HG02759 (cell line): ENCODE data around the gene ATRIP.
A peak's percentile ranks its signal among the peaks of the same experiment; 100 is the strongest.
"Not testable (repeated sequence)": the region's sequence is repeated elsewhere in the genome, so short reads cannot be mapped to it uniquely, and the experiment has no call there.

Experiments used
- ATAC-seq: cut with Tn5 transposase; IDR thresholded peaks from one replicate; pipeline ENCODE4 v1.9.1; 2021; ENCODE audit warnings: mild to moderate bottlenecking, moderate library complexity; ENCODE audit not compliant: unreplicated experiment

ATRIP gene

GRCh38 chr3:48467110-48467454, 20.5 kb downstream of the ATRIP start:
- ATAC-seq, result no peak

DNA sequence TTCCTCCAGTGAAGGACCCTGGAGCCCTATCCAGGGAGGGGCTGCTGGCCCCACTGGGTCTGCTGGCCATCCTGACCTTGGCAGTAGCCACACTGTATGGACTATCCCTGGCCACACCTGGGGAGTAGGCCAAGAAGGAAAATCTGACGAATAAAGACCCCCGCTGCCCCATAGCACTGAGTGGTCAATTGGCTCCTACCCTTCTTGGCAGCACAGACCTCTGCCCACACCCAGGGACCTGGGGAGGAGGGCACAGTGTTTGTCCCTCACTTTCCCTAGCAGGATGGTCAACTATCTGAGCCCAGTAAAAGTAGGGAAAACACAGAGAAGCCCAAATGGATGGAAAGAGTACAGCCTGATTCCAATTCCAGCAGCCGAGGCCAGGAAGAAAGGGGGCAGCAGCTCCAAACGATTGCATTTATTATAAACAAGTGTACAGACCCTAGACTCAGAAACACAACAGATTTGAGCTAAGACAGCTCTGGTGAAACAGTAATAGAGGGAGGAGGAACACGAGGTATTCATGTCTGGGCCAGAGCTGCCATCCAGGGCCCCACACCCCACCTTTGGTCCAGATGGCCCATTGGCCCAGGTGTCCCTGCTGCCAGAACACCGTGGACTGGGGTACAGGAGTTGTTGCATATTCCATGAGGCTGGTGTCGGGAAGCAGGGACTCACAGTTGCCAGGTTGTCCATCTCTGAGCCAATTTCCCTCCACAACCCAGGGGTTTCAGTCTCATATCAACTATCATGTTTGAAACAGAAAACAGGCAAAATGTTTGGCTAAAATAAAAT, 21.1 kb downstream of the ATRIP start:
- no peak for ATAC-seq

DNA sequence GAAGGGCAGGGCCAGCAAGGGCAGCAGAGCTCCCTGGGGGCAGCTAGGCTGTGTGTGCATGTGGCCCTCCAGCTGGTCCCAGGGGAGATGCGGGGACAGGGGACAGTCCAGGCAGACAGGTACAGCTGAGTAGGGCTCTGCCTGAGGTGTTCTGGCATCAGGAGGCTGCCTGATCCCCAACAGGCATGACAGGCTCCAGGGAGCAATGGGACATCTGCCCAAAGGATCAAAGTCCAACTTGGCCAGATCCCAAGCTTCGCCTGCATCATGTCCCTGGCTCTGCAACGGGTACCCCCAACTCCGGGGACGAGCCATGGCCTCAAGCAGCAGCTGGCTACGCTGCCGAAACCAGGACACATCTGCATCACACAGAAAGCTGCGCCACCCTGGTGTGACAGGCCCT, 21.8 kb downstream of the ATRIP start:
- no peak for ATAC-seq

DNA sequence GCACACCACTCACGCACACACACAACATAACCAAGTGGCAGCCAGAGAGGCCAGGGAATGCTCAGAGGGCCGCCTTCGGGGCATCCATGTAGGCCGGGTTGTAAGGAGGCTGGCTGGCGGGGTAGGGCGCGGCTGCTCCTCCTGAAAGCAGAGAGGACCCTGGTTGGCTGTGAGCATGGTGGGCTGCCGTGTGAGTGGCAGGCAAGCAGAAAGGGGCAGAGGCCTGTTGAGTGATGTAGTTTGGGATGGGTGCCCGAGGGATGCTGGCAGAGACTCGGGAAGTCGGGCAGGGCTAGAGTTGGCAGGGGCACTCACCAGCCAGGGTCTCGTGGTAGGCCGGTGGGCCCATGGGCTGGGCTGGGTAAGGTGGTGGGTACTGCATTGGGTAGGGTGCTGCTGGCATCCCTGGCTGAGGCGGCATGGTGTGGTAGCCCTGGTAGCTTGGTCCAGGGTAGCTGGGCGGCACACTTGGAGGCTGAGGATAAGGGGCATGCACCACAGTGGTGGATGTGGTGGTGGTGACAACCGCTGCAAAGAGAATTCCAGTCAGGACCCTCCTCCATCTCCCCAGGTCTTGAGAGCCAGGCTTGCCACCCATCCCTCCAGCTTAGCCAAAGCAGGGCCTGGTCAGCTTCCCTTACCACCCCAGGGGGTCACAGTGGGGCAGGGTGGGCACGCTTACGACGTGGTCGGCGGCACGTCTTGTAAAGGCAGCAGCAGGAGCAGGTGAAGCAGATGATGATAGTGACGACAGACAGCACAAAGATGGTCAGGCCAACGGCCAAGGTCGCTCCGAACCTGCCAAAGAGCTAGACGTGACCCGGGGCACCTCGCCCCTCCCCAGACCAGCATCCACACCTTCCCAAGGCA, 22.7 kb downstream of the ATRIP start:
- no peak for ATAC-seq

DNA sequence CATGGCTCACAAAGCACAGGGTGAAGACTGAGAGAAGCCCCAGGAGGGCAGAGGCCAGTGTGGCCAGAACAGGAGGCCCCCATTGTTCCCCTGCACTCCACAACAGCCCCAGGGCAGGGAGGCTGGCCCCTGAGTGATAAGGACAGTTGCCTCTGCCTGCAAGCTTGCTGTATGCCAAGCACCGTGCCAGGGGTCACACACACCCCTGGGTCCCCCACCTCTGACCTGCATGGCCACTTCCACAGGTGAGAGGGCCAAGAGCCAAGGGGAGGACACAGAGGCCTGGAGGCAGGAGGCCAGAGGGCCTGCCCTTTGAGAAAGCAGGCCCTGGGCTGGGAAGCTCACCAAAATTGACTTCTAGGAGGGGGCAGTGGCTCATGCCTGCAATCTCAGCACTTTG, 23.7 kb downstream of the ATRIP start:
- ATAC-seq, result no peak

GRCh38 chr3:48472673-48472922, 26.1 kb downstream of the ATRIP start:
- no peak for ATAC-seq

GRCh38 chr3:48472923-48473616, 26.5 kb downstream of the ATRIP start:
- peak; percentile 86 for ATAC-seq

- no peak for ATAC-seq
These were observed 27.0 kb downstream of the ATRIP start for GRCh38 chr3:48473617-48473952.

DNA sequence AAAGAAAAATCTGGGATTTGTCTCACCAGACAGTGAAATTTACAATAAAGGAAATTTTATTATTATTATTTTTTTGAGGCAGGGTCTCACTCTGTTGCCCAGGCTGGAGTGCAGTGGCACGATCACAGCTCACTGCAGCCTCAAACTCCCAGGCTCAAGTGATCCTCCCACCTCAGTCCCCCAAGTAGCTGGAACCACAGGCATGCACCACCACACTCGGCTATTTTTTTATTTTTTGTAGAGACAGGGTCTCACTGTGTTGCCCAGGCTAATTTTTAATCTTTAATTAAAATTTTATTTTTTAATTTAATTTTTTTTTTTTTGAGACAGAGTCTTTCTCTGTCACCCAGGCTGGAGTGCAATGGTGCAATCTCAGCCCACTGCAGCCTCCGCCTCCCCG, 27.5 kb downstream of the ATRIP start:
- ATAC-seq, result not testable (repeated sequence)

- ATAC-seq, result no peak
These were observed 28.1 kb downstream of the ATRIP start for GRCh38 chr3:48474619-48475018.

GRCh38 chr3:48475188-48475587, 28.7 kb downstream of the ATRIP start:
- no peak for ATAC-seq

DNA sequence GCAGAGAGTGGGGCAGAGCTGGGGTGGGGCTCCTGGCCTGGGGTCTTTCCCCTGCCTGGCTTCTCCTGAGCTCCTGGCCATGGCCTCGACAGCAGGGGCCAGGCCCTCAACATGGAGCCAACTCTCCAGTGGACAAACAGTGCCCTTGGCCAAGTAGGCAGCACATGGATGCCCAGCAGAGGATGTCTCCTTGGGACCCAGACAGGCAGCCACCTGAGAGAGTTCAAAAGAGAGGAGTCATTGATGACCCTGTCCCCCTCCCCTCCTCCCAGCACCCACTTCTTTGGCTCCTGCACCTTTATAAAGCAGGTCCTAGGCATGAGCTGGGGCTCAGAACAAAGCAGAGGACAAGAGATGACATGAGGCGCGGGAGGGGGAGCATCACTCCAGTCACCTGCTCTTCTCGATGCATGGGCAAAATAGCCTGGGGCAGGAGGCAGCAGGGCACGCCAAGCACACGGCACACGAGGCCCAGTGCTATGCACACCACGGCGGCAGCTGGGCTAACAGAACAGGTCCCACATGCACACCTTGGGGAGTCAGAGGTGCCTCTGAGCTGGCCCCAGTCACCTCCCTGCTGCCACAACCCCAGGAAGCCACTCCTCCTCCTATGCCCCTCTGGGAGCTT, 30.0 kb downstream of the ATRIP start:
- ATAC-seq, result no peak

GRCh38 chr3:48477959-48478520, 31.5 kb downstream of the ATRIP start:
- no peak for ATAC-seq

DNA sequence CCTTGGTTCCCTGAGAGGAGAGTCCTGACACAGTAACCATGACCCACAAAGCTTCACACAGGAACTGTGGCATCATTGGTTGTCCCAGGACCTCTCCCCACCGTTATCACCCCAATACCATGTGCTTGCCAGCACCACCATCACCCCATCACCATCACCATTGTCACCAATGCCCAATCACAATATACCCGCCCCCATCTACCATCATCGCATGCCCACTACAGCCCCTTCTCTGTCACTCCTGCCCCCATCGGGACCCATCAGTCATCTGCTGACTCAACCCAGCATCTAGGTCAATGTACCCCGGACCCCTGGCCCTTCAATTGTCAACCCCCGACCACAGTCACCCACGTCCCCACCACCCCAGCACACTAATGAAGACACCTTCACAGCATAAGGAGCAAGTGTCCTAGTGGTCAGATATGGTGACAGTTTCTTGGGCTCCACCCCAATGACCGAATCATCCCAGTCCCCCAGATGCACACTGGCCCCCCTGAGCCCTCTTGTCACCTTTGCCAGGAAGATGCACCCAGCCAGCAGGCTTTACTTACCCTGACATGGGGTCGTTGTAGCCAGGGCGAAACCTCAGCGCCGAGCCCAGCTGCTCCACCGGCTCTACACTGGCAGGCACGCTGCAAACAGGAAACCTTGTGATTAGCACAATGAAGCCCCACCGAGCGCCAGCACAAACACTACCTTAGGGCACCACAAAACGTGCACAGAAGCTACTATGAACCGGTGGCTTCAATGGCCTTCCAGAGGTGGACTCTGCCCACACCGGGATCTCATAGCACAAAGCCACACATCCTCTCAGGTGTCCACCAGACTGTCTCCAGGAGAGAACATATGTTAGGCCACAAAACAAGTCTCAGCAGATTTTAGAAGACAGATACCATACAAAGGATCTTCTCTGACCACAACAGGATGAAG, 32.4 kb downstream of the ATRIP start:
- peak; percentile 52 for ATAC-seq

GRCh38 chr3:48480891-48481290, 34.4 kb downstream of the ATRIP start:
- ATAC-seq, result not testable (repeated sequence)

DNA sequence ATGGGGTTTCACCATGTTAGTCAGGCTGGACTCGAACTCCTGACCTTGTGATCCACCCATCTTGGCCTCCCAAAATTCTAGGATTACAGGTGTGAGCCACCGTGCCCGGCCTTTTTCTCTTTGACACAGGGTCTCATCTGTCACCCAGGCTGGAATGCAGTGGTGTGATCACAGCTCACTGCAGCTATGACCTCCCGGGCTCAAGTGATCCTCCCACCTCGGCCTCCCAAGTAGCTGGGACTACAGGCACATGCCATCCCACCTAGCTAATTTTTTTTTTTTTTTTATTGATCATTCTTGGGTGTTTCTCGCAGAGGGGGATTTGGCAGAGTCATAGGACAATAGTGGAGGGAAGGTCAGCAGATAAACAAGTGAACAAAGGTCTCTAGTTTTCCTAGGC, 36.3 kb downstream of the ATRIP start:
- ATAC-seq, result not testable (repeated sequence)

GRCh38 chr3:48486952-48487351, 40.4 kb downstream of the ATRIP start:
- no peak for ATAC-seq

GRCh38 chr3:48492461-48493202, 46.1 kb downstream of the ATRIP start:
- ATAC-seq, result no peak

DNA sequence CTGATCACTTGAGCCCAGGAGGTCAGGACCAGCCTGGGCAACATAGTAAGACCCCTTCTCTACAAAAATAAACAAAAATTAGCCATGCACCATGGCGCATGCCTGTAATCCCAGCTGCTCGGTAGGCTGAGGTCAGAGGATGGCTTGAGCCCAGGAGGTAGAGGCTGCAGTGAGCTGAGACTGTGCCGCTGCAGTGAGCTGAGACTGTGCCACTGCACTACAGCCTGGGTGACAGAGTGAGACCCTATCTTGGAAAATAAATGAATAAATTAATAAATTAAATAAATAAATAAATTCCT, 46.6 kb downstream of the ATRIP start:
- ATAC-seq, result no peak

GRCh38 chr3:48500656-48501055, 54.1 kb downstream of the ATRIP start:
- ATAC-seq, result no peak
